PC-9 (cell line): ENCODE data around the gene SLC6A8. TPM values are rescaled to one million over a fixed set of nuclear protein-coding genes. Genes with fewer than 3 reads are reported as not detected.
"Not testable (repeated sequence)": the region's sequence is repeated elsewhere in the genome, so short reads cannot be mapped to it uniquely, and the experiment has no call there.

Source experiments
- BruUV-seq: library from RNA; stranded (reverse); fragments of 400-500 nt; replicated peaks from 2 replicates; lab custom pipeline; 2021; lab: Mats Ljungman, UMichigan
- CTCF ChIA-PET: fragments of 300-600 bp; sonication (Branson Sonifier 250); formaldehyde crosslinking; loops from one replicate; lab custom pipeline; 2022; ENCODE audit warnings: antibody characterized with exemption; lab: Charles Lee
- POLR2A ChIA-PET: fragments of 300-600 bp; sonication (Branson Sonifier 250); formaldehyde crosslinking; loops from one replicate; lab custom pipeline; 2022; ENCODE audit warnings: antibody characterized with exemption; ENCODE audit not compliant: unreplicated experiment; lab: Charles Lee
- DNase-seq, 2 experiments: peaks; one replicate each; pipeline versions ENCODE4 v3.0.0 to v3.0.0-alpha.2; 2015 to 2022; ENCODE audit warnings: mixed read lengths in 1 of 2
- H2AFZ ChIP-seq: fragments of 200-600 bp; sonication (generic); 2 replicates; pipeline ENCODE4 v1.8.1; 2017; ENCODE audit warnings: antibody characterized with exemption
- H3F3A ChIP-seq: fragments of 200-600 bp; sonication (generic); 2 replicates; pipeline ENCODE4 v1.8.1; 2017; ENCODE audit warnings: antibody characterized with exemption, mild to moderate bottlenecking, low read depth; ENCODE audit not compliant: insufficient read depth
- H3K27ac ChIP-seq: fragments of 200-600 bp; sonication (generic); 2 replicates; pipeline ENCODE4 v1.6.1; 2016; ENCODE audit warnings: mixed run types
- H3K27me3 ChIP-seq: fragments of 200-600 bp; sonication (generic); 2 replicates; pipeline ENCODE4 v1.6.1; 2016; ENCODE audit warnings: low read depth, mixed run types; ENCODE audit not compliant: insufficient read depth
- H3K36me3 ChIP-seq: fragments of 200-600 bp; sonication (generic); 2 replicates; pipeline ENCODE4 v1.6.1; 2016; ENCODE audit warnings: low read depth, mixed run types
- H3K4me1 ChIP-seq: fragments of 200-600 bp; sonication (generic); replicated peaks from 2 replicates; pipeline ENCODE4 v1.6.1; 2016; ENCODE audit warnings: mixed run types; ENCODE audit not compliant: insufficient read depth
- H3K4me2 ChIP-seq: fragments of 200-600 bp; sonication (generic); 2 replicates; pipeline ENCODE4 v1.6.1; 2017; ENCODE audit warnings: mixed run types
- H3K4me3 ChIP-seq: fragments of 200-600 bp; sonication (generic); 2 replicates; pipeline ENCODE4 v1.6.1; 2016; ENCODE audit warnings: mixed run types
- H3K79me2 ChIP-seq: fragments of 200-600 bp; sonication (generic); 2 replicates; pipeline ENCODE4 v1.6.1; 2017; ENCODE audit warnings: low read depth, mixed run types
- H3K9me2 ChIP-seq: fragments of 200-600 bp; sonication (generic); 2 replicates; pipeline ENCODE4 v1.8.1; 2017; ENCODE audit warnings: mild to moderate bottlenecking; ENCODE audit not compliant: insufficient read depth
- H3K9me3 ChIP-seq: fragments of 200-600 bp; sonication (generic); 2 replicates; pipeline ENCODE4 v1.8.1; 2016; ENCODE audit warnings: low read depth; ENCODE audit not compliant: insufficient read depth
- H4K20me1 ChIP-seq: fragments of 200-600 bp; sonication (generic); 2 replicates; pipeline ENCODE4 v1.8.1; 2017; ENCODE audit not compliant: insufficient read depth
- CTCF ChIP-seq: fragments of 200-600 bp; sonication (generic); conservative IDR thresholded peaks from 2 replicates; pipeline ENCODE4 v1.6.1; 2017; ENCODE audit warnings: mixed run types, antibody characterized with exemption, mild to moderate bottlenecking, moderate library complexity
- EZH2 ChIP-seq: fragments of 200-600 bp; sonication (generic); IDR thresholded peaks from 2 replicates; pipeline ENCODE4 v1.8.0; 2017; ENCODE audit warnings: antibody characterized with exemption, low read depth
- intact Hi-C: fragments of 100-400 bp; cut with micrococcal nuclease; formaldehyde crosslinking; loops from one replicate; pipeline ENCODE4 v1.10.0; 2022; ENCODE audit not compliant: unreplicated experiment
- total RNA-seq: library from RNA; stranded (reverse); gene quantifications from 2 replicates; pipeline ENCODE4 v1.2.3, GENCODE V29; 2021

Gene SLC6A8
- total RNA-seq, 1 experiment from 2014 or later, result 40.5 TPM

DNA sequence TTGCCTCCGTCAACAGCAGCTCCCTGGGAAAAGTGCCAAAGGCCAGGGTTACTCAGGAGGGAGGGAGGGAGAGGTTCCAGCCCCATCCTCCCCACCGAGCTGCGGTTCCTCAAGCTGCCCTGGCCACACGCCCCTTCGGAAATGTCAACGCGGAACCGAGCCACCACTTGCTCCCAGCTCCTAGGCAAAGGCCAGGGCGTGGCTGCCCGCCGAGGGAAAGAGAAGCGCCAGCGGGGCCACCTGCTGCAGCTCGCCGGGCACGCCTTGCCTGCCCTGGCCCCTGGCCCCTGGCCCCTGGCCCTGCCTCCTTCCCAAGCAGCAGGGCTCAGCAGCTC, 15.3 kb downstream of the SLC6A8 start:
- Histone ChIP-seq H3K4me1 (no peaks in the 10 kb centered on the region; the same call in 1 of the 2 replicates), H3K27ac (no peak overlapping the region), H3F3A (no peaks in the 10 kb centered on the region), H3K79me2 (0 out of 2 replicates have a peak, but pooled peaks cover 4% of the 10 kb centered on the region), H3K4me3 (no peak overlapping the region), H3K4me2 (no peak overlapping the region), H4K20me1 (peaks cover 10% of the 10 kb centered on the region), H3K36me3 (no peaks in the 10 kb centered on the region; the same call in 1 of the 2 replicates), H3K27me3 (no peaks in the 10 kb centered on the region), H3K9me2 (no peaks in the 10 kb centered on the region), H3K9me3 (no peaks in the 10 kb centered on the region), H2AFZ (no peak overlapping the region)
- ChIA-PET POLR2A (no interaction called here), CTCF (no interaction called here)
- peak in 1 of 2 experiments; percentile 19 for DNase-seq
- intact Hi-C loops, result loop anchor here (10.0 kb wide), 1 partner anchor 182 kb away; the partner anchor contains the start of gene L1CAM
- BruUV-seq, result no TSS peak
- TF ChIP-seq CTCF (no peak), EZH2 (no peak)

GRCh38 chrX:153704021-153704526, 16.3 kb downstream of the SLC6A8 start:
- no peaks in the 10 kb centered on the region for H3K9me2 ChIP-seq
- TF ChIP-seq EZH2 (no peak), CTCF (no peak)
- peaks cover 13% of the 10 kb centered on the region for H4K20me1 ChIP-seq
- no peak overlapping the region for H3K4me3 ChIP-seq
- intact Hi-C loops, result loop anchor here (10.0 kb wide), 1 partner anchor 181 kb away; the partner anchor contains the start of gene L1CAM
- peaks cover 5% of the 10 kb centered on the region for H3K4me1 ChIP-seq
- no peaks in the 10 kb centered on the region for H3K9me3 ChIP-seq
- H3K27ac ChIP-seq, result no peak overlapping the region
- no peak overlapping the region for H2AFZ ChIP-seq
- BruUV-seq, result no TSS peak
- H3K36me3 ChIP-seq, result no peaks in the 10 kb centered on the region; the same call in 1 of the 2 replicates
- 0 out of 2 replicates have a peak, but pooled peaks cover 7% of the 10 kb centered on the region for H3K79me2 ChIP-seq
- no peak overlapping the region for H3K4me2 ChIP-seq
- H3K27me3 ChIP-seq, result no peaks in the 10 kb centered on the region
- POLR2A ChIA-PET, result interaction anchor here (0.6 kb wide), 1 partner anchor 838 kb away, joined by 3 read pairs; no protein-coding TSS in a partner anchor
- peaks cover 5% of the 10 kb centered on the region; the same call in 1 of the 2 replicates for H3F3A ChIP-seq
- CTCF ChIA-PET, result no interaction called here
- DNase-seq, result no peak

DNA sequence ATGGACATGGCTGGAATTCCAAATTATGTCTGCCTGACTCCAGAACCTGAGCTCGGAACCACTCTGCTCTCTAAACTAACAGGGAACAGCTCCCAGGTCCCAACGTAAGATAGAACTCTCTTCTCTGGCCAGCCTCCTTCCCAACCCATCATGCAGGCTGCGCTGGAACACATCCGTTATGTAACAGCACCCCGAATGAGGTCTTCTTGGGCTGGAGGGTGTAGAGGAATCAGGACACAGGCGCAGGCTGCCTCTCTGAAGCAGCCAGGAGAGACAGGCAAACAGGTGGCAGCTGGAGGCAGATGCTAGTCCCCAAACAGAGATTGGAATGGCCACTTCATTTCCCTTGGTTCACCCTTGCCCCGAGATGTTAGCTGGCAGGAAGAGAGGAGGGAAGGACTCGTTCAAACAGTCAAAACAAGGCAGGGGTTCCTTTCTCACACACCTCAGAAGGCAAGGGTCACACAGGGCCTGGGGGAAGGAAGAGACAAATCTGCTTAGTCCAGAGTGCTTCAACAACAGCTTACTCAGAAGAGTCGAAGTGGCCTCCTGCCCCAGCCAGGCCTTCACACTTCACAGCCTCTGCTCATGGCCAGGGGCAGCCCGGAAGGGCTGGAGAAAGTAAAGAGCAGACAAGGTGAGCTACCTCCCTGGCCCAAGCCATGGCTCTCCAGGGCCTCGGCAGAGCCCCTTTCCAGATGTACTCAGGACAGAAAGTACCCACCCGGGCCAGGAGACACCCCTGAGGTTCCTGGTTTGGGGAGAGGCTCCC, 17.1 kb downstream of the SLC6A8 start:
- Histone ChIP-seq H3F3A (peaks cover 10% of the 10 kb centered on the region; the same call in 1 of the 2 replicates), H3K4me1 (peaks cover 13% of the 10 kb centered on the region), H4K20me1 (peaks cover 13% of the 10 kb centered on the region)
- CTCF ChIA-PET, H3K79me2 ChIP-seq, BruUV-seq, H3K4me3 ChIP-seq, H3K9me2 ChIP-seq, H2AFZ ChIP-seq, H3K36me3 ChIP-seq, H3K27ac ChIP-seq, H3K9me3 ChIP-seq, DNase-seq, H3K4me2 ChIP-seq, H3K27me3 ChIP-seq: not testable (repeated sequence)
- POLR2A ChIA-PET, result interaction anchor here (0.6 kb wide), 1 partner anchor 838 kb away, joined by 3 read pairs; no protein-coding TSS in a partner anchor
- intact Hi-C loops, result loop anchor here (5.0 to 10.0 kb wide), 3 partner anchors 98 to 247 kb away; partner anchors contain the start of gene L1CAM

- H3K4me1 ChIP-seq, result peaks cover 17% of the 10 kb centered on the region
- H2AFZ ChIP-seq, H3K9me2 ChIP-seq, H3K9me3 ChIP-seq, H3K4me3 ChIP-seq, H3K4me2 ChIP-seq, H3K27me3 ChIP-seq, H3K36me3 ChIP-seq, H3K27ac ChIP-seq, CTCF ChIA-PET, DNase-seq, H3K79me2 ChIP-seq, BruUV-seq, POLR2A ChIA-PET: not testable (repeated sequence)
- peaks cover 10% of the 10 kb centered on the region; the same call in 1 of the 2 replicates for H3F3A ChIP-seq
- intact Hi-C loops, result loop anchor here (5.0 to 10.0 kb wide), 3 partner anchors 98 to 247 kb away; partner anchors contain the start of gene L1CAM
- peaks cover 13% of the 10 kb centered on the region for H4K20me1 ChIP-seq
Observed at GRCh38 chrX:153705403-153706060, 17.8 kb downstream of the SLC6A8 start.
